Measurements from ENCODE around the gene DOHH. TPM values are rescaled to one million over a fixed set of nuclear protein-coding genes. Genes with fewer than 3 reads are reported as not detected.

Gene DOHH
- total and polyA plus RNA-seq, 9 of the 15 experiments (the other 6 are each of a cell fraction or from before 2014, with no cell fraction given), result 0.14 to 47.2 (median 5.1) TPM

- TF ChIP-seq, protein P1, sequence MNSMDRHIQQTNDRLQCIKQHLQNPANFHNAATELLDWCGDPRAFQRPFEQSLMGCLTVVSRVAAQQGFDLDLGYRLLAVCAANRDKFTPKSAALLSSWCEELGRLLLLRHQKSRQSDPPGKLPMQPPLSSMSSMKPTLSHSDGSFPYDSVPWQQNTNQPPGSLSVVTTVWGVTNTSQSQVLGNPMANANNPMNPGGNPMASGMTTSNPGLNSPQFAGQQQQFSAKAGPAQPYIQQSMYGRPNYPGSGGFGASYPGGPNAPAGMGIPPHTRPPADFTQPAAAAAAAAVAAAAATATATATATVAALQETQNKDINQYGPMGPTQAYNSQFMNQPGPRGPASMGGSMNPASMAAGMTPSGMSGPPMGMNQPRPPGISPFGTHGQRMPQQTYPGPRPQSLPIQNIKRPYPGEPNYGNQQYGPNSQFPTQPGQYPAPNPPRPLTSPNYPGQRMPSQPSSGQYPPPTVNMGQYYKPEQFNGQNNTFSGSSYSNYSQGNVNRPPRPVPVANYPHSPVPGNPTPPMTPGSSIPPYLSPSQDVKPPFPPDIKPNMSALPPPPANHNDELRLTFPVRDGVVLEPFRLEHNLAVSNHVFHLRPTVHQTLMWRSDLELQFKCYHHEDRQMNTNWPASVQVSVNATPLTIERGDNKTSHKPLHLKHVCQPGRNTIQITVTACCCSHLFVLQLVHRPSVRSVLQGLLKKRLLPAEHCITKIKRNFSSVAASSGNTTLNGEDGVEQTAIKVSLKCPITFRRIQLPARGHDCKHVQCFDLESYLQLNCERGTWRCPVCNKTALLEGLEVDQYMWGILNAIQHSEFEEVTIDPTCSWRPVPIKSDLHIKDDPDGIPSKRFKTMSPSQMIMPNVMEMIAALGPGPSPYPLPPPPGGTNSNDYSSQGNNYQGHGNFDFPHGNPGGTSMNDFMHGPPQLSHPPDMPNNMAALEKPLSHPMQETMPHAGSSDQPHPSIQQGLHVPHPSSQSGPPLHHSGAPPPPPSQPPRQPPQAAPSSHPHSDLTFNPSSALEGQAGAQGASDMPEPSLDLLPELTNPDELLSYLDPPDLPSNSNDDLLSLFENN (IDR thresholded peaks at IDR 0.05; ENCODE audit: low read depth in 2 of 2, low read length in 2 of 2), result no peak
- TF ChIP-seq ZNF239 (CRISPR knock-in tag; IDR thresholded peaks at IDR 0.05) (no peak), CBX5 (IDR thresholded peaks at IDR 0.05; ENCODE audit: borderline replicate concordance, low read depth) (no peak), E4F1 (CRISPR knock-in tag; IDR thresholded peaks at IDR 0.05; ENCODE audit: borderline replicate concordance) (no peak), PCBP1 (IDR thresholded peaks at IDR 0.05; ENCODE audit: low read depth, low read length, poor library complexity, severe bottlenecking) (no peak), SIN3B (IDR thresholded peaks at IDR 0.05; ENCODE audit: low read depth) (no peak; the same call in 1 of the 2 replicates), ZBTB1 (CRISPR knock-in tag; IDR thresholded peaks at IDR 0.05; ENCODE audit: borderline replicate concordance, low read depth) (no peak), SRSF3 (IDR thresholded peaks at IDR 0.05; ENCODE audit: insufficient read depth, low read length) (no peak), RNF2 (IDR thresholded peaks at IDR 0.05) (no peak), NR3C1 (CRISPR knock-in tag; IDR thresholded peaks at IDR 0.05) (no peak), ZNF280B (CRISPR knock-in tag; IDR thresholded peaks at IDR 0.05) (no peak), KAT8 (IDR thresholded peaks at IDR 0.05; ENCODE audit: low read depth) (no peak)
- TF ChIP-seq, protein P2, sequence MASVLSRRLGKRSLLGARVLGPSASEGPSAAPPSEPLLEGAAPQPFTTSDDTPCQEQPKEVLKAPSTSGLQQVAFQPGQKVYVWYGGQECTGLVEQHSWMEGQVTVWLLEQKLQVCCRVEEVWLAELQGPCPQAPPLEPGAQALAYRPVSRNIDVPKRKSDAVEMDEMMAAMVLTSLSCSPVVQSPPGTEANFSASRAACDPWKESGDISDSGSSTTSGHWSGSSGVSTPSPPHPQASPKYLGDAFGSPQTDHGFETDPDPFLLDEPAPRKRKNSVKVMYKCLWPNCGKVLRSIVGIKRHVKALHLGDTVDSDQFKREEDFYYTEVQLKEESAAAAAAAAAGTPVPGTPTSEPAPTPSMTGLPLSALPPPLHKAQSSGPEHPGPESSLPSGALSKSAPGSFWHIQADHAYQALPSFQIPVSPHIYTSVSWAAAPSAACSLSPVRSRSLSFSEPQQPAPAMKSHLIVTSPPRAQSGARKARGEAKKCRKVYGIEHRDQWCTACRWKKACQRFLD (CRISPR knock-in tag; IDR thresholded peaks at IDR 0.05), result no peak
- TF ChIP-seq, protein P3, sequence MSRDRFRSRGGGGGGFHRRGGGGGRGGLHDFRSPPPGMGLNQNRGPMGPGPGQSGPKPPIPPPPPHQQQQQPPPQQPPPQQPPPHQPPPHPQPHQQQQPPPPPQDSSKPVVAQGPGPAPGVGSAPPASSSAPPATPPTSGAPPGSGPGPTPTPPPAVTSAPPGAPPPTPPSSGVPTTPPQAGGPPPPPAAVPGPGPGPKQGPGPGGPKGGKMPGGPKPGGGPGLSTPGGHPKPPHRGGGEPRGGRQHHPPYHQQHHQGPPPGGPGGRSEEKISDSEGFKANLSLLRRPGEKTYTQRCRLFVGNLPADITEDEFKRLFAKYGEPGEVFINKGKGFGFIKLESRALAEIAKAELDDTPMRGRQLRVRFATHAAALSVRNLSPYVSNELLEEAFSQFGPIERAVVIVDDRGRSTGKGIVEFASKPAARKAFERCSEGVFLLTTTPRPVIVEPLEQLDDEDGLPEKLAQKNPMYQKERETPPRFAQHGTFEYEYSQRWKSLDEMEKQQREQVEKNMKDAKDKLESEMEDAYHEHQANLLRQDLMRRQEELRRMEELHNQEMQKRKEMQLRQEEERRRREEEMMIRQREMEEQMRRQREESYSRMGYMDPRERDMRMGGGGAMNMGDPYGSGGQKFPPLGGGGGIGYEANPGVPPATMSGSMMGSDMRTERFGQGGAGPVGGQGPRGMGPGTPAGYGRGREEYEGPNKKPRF (IDR thresholded peaks at IDR 0.05; ENCODE audit: low read depth, low read length), result no peak
These were observed 6.2 kb upstream of the DOHH start (continued) for GRCh38 chr19:3506384-3507340.
